ENCODE results near the gene PDE3B.
"Not testable (repeated sequence)": the region's sequence is repeated elsewhere in the genome, so short reads cannot be mapped to it uniquely, and the experiment has no call there.

The PDE3B gene

DNA sequence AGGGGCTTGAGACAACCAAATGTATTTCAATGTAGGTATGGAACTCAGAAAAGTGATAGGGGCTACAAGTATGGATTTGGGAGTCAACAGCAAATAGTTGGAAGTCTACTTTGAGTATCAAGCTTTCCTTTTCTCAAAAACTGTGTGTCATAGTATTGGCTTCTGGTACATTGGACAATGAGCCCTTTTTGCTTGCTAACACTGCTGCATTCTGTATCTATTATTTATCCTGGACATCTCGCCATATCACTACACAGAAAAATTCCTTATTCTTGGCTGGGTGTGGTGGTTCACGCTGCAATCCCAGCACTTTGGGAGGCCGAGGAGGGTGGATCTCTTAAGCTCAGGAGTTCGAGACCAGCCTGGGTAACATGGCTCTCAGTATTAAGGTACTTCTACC is 230.0 kb downstream of the PDE3B start (continued):
- TF ChIP-seq TSHZ2 (CRISPR knock-in tag; IDR thresholded peaks at IDR 0.05) (no peak), ZC3H10 (CRISPR knock-in tag; IDR thresholded peaks at IDR 0.05) (no peak)

DNA sequence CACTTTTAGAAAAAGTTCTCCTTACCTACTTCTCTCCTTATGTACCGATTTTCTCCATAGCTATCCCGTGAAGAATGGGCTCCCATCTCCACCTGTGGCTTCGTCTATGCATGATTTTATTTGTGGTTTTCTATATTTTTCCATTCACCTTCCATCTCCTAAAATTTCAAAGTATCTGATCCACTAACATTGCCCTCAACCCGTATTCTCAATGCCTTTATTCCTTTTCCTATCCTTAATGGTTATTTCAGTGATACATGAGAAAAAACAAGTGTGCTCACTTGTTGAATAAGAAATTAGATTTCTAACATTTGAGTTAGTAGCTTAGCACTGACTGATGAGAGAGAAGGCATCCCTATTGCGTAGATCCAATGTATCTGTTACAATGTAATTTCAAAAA is 231.6 kb downstream of the PDE3B start:
- ATAC-seq: no peak
- TF ChIP-seq ZFP3 (CRISPR knock-in tag; IDR thresholded peaks at IDR 0.05) (no peak), ARNTL (CRISPR knock-in tag; IDR thresholded peaks at IDR 0.05; ENCODE audit: borderline replicate concordance, low read depth) (no peak), ZNF70 (CRISPR knock-in tag; IDR thresholded peaks at IDR 0.05) (no peak), TSHZ2 (CRISPR knock-in tag; IDR thresholded peaks at IDR 0.05) (no peak), ESRRG (CRISPR knock-in tag; IDR thresholded peaks at IDR 0.05) (no peak), OSR1 (CRISPR knock-in tag; IDR thresholded peaks at IDR 0.05) (no peak), BACH2 (CRISPR knock-in tag; IDR thresholded peaks at IDR 0.05; ENCODE audit: borderline replicate concordance) (no peak), TOX (CRISPR knock-in tag; IDR thresholded peaks at IDR 0.05; ENCODE audit: borderline replicate concordance) (no peak), CREB5 (CRISPR knock-in tag; IDR thresholded peaks at IDR 0.05; ENCODE audit: low read depth) (no peak), SNAI2 (CRISPR knock-in tag; IDR thresholded peaks at IDR 0.05) (no peak), ZFP30 (CRISPR knock-in tag; IDR thresholded peaks at IDR 0.05) (no peak)

- TF ChIP-seq ZNF70 (CRISPR knock-in tag; IDR thresholded peaks at IDR 0.05) (no peak), TSHZ2 (CRISPR knock-in tag; IDR thresholded peaks at IDR 0.05) (no peak)
- ATAC-seq: no peak
These were observed 238.1 kb downstream of the PDE3B start for GRCh38 chr11:14881576-14882193.

GRCh38 chr11:14882196-14882595 is 238.6 kb downstream of the PDE3B start:
- ATAC-seq: no peak
- TF ChIP-seq, protein P1, sequence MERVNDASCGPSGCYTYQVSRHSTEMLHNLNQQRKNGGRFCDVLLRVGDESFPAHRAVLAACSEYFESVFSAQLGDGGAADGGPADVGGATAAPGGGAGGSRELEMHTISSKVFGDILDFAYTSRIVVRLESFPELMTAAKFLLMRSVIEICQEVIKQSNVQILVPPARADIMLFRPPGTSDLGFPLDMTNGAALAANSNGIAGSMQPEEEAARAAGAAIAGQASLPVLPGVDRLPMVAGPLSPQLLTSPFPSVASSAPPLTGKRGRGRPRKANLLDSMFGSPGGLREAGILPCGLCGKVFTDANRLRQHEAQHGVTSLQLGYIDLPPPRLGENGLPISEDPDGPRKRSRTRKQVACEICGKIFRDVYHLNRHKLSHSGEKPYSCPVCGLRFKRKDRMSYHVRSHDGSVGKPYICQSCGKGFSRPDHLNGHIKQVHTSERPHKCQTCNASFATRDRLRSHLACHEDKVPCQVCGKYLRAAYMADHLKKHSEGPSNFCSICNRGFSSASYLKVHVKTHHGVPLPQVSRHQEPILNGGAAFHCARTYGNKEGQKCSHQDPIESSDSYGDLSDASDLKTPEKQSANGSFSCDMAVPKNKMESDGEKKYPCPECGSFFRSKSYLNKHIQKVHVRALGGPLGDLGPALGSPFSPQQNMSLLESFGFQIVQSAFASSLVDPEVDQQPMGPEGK (CRISPR knock-in tag; IDR thresholded peaks at IDR 0.05; ENCODE audit: borderline replicate concordance): no peak
- TF ChIP-seq TSHZ2 (CRISPR knock-in tag; IDR thresholded peaks at IDR 0.05) (no peak), ZNF70 (CRISPR knock-in tag; IDR thresholded peaks at IDR 0.05) (no peak), TCF4 (CRISPR knock-in tag; IDR thresholded peaks at IDR 0.05; ENCODE audit: borderline replicate concordance) (no peak), ZFP30 (CRISPR knock-in tag; IDR thresholded peaks at IDR 0.05) (no peak), ZNF565 (CRISPR knock-in tag; conservative IDR thresholded peaks at IDR 0.05; ENCODE audit: low read depth) (no peak), ZFP3 (CRISPR knock-in tag; IDR thresholded peaks at IDR 0.05) (no peak), SNAI2 (CRISPR knock-in tag; IDR thresholded peaks at IDR 0.05) (no peak), CSDC2 (CRISPR knock-in tag; IDR thresholded peaks at IDR 0.05) (no peak), RARB (CRISPR knock-in tag; IDR thresholded peaks at IDR 0.05) (no peak), ZNF8 (CRISPR knock-in tag; IDR thresholded peaks at IDR 0.05) (no peak)

GRCh38 chr11:14883683-14884082 is 240.1 kb downstream of the PDE3B start:
- not testable (repeated sequence) for ATAC-seq

Data from SK-N-SH treated with all-trans-retinoic acid at 6 μM for 48 hours (cell line).